Left colon (tissue), 2 donors: ENCODE results near the gene SYCP2. TPM values are rescaled to one million over a fixed set of nuclear protein-coding genes. Genes with fewer than 3 reads are reported as not detected.
"Not testable (repeated sequence)": the region's sequence is repeated elsewhere in the genome, so short reads cannot be mapped to it uniquely, and the experiment has no call there.

Source experiments
- ATAC-seq: fragments of 200-7000 bp; cut with Tn5 transposase; one replicate; pipeline ENCODE4 v1.9.1; 2020; ENCODE audit warnings: mild to moderate bottlenecking, moderate library complexity
- DNase-seq, 2 donors: peaks; one replicate each; pipeline ENCODE4 v3.0.0-alpha.2; 2020
- intact Hi-C, 2 donors: fragments of 100-400 bp; cut with DNase I in 1 of 2; cut with micrococcal nuclease in 1 of 2; formaldehyde crosslinking; loops; one replicate each; pipeline versions ENCODE4 v1.11.2 to v1.14.0; 2022; cut with DNase I, micrococcal nuclease
- total RNA-seq, 2 donors: library from RNA; stranded (reverse); fragmentation: NEBNext Ultra II Directional; extraction: Animal tissue kit (Norgen Biotek cat#: 25700); gene quantifications; one replicate each; pipeline ENCODE4 v1.2.1, GENCODE V29; 2021
- donor health status: DM: no; HTN: no; CAD: no.
- donor health status: DM: yes; HTN: yes; CAD: no.

SYCP2 gene
- total RNA-seq, 2 donors from 2014 or later = 0.84 to 1.2 TPM

DNA sequence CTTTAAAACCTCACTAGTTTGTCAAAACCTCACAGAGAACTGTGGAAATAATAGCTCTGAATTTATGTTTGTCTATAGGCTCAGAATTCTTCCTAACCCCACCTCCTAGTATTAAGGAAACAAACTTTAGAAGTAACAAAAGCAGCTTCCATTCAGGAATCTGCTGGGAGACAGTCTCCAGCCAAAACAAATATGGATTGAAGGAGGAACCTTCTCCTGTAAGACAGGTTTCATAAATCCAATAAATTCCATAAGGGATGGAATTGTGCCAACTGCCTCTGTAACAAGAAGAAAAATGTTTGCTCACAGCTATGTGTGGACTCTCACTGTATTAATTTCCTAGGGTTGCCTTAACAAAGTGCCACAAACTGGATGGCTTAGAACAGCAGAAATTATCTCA lies 7.5 kb downstream of the SYCP2 start:
- DNase-seq (no peak), ATAC-seq (peak; percentile 91)
- intact Hi-C loops = no loop called here

DNA sequence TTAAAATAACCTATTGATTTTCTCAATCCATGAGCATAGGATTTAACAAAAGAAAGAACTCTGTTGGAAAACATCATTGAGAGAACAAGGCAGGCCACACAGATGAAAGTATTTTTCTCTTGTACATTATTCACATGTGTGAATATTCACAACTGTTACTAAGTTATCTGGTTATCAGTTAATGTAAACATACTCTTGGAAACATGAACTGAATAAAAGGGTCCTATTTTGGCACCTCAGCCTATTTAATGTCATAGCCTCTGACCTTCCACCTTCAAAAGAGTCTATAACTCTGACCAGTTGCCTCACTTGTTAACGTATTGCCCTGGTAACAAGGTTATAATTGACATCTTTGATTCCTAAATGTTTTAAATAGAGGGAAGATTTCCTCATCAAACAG lies 8.1 kb downstream of the SYCP2 start:
- intact Hi-C loops = no loop called here
- ATAC-seq = peak; percentile 19
- DNase-seq = no peak

DNA sequence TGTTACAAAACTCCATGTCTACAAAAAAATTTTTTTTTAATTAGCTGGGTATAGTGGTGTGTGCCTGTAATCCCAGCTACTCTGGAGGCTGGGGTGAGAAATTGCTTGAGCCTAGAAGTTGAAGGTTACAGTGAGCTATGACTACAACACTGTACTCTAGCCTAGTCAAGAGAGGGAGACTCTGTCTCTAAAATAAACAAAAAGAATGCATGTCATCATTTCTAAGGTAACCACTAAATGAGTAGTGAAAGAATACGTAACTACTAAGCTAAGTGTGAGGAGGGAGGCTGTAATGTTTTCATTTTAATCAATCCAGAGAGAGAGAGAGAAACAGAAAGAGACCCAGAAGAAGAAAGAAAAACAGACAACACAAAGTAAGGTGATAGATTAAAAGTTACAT lies 9.9 kb downstream of the SYCP2 start:
- no peak for DNase-seq
- ATAC-seq = no peak
- intact Hi-C loops = no loop called here

DNA sequence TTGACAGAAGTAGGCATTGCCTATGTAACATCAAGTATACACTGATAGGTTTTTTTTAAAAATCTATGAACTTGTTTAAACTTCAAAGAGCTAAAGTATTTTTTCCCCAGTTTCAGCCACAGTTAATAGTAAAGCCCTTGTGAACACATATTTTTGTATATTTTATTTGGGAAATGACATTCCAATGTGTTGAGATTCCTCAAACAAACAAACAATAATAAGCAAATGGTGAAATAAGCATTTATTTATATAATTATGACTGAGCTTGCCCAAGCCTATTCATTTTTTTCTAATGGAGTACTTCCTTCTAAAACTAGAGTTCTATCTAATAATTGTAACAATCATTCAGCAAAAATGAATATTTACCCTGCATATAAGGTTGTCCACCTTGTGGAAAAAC lies 12.5 kb downstream of the SYCP2 start:
- no peak for DNase-seq
- intact Hi-C loops = no loop called here
- no peak for ATAC-seq

DNA sequence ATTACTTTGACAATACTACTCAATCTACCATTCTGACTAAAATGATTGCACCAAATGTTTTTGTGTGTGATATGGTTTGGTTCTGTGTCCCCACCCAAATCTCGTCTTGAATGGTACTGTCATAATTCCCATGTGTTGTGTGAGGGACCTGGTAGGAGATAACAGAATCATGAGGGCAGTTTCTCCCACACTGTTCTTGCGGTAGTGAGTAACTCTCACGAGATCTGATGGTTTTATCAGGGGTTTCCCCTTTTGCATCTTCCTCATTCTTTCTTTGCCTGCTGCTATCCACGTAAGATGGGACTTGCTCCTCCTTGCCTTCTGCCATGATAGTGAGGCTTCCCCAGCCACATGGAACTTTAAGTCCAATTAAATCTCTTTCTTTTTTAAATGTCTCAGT lies 20.8 kb downstream of the SYCP2 start:
- intact Hi-C loops = no loop called here
- DNase-seq (no peak), ATAC-seq (no peak)

DNA sequence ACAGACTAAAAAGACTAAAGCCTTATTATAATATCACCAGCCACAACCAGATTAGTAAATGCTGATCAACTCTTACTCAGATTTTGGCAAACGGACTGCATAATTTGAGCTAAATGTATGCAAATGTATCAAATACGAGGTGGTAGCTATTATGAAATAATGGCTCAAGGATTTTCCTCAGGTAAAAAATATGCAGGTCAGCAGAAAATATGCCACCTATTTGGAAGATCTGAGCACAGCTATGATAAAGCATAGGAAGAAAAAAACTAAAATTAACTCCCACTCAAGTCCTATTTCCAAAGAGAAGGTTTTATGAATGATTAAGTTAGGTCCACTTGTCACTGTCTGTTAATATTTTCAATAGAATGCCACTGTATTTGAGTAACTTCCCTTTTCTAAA lies 22.4 kb downstream of the SYCP2 start:
- ATAC-seq = no peak
- intact Hi-C loops = no loop called here
- no peak for DNase-seq

DNA sequence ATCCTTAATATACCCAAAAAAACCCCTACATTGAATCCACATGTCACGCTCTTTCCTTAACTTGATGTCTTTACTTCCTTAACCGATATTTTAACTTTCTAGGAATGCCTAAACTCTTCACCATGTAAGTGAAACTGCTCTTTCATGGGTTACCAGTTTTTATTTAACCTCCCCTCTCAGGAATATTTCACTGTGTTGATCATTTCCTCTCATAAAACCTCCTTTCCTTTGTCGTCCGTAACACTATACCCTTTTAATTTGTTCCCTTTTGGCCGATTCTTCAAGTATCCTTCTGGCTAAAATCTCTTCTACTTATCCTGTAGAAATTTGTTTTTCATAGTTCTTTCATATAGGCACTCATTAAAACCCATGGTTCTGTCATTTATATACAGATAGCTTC lies 24.6 kb downstream of the SYCP2 start:
- DNase-seq (no peak), ATAC-seq (no peak)
- intact Hi-C loops = no loop called here

DNA sequence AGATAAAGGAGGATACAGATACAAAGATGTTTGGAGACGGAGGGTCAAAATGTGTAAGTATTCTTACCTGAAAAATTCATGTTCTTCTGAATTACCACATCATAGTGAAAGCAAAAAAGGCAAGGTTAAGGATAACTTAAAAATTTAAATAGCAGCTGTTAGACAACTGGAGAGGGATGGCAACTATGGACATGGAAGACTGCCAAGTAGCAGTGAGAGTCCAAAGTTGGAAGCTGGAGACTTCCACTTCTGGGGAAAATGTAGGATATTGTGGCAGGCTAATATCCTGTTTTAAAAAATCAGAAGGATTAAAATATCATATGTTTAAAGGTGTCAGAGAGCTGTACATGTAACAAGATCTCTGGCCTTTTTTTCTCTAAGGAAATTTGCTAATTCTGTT lies 29.8 kb downstream of the SYCP2 start:
- ATAC-seq (no peak), DNase-seq (no peak)
- intact Hi-C loops = no loop called here

DNA sequence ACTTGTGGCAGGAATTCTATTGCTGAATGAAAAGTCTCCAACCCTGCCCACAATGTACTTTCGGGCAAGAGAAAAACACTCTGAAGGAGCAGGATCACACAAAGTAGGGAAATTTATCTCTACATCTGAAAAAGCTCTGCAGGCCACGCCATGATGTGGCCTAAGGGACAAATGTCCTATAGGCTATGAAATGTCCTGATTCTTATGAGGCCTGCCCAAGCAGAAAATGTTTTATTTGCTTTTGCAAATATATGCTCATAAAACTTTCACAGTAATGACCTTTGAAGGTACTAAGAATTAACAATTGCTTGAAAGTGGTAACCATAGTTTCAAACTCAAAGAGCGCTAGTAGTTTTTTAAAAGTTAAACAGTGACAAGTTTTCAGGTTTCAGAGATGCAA lies 31.0 kb downstream of the SYCP2 start:
- no peak for DNase-seq
- intact Hi-C loops = no loop called here
- no peak for ATAC-seq

DNA sequence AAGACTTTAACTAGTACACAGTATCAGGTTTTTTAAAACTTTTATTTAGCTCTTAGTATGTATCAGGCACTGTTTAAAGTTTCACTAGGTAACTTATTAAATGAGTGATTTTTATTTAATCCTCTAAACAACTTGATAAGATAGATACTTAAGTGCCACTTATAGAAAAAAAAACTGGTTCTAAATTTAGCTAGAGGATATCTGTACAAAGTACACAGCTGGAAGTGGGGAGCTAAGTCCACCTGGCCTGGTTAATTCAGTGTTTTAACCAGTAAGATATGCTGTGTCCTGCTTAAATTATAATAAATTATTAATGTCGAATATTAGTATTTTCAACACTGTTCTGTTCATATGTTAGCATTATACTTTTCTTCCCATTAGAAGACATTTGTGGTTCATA lies 37.5 kb downstream of the SYCP2 start:
- no peak for DNase-seq
- intact Hi-C loops = no loop called here
- no peak for ATAC-seq

DNA sequence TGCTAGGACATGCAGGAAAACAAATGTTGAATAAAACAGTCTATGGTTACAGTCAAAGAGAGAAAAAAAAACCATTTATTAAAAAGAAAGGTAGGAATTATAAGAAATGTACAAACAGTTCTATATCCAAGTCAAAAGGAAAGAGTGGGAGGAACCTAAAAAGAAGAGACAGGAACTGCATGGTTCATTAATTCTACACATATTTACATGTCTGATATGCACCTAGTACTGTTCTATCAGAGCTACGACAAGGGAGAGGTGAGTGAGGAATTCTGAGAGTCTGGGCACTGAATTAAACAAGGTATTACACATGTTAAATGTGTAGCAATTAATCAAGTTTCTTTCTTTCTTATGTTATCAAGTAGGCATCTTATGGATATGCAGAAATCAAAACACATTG lies 41.9 kb downstream of the SYCP2 start:
- ATAC-seq (no peak), DNase-seq (no peak)
- intact Hi-C loops = no loop called here

DNA sequence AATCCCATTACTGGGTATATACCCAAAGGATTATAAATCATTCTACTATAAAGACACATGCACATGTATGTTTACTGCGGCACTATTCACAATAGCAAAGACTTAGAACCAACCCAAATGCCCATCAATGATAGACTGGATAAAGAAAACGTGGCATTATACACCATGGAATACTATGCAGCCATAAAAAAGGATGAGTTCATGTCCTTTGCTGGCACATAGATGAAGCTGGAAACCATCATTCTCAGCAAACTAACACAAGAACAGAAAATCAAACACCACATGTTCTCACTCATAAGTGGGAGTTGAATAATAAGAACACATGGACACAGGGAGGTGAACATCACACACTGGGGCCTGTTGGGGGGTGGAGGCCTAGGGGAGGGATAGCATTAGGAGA lies 43.4 kb downstream of the SYCP2 start:
- intact Hi-C loops, ATAC-seq: not testable (repeated sequence)

DNA sequence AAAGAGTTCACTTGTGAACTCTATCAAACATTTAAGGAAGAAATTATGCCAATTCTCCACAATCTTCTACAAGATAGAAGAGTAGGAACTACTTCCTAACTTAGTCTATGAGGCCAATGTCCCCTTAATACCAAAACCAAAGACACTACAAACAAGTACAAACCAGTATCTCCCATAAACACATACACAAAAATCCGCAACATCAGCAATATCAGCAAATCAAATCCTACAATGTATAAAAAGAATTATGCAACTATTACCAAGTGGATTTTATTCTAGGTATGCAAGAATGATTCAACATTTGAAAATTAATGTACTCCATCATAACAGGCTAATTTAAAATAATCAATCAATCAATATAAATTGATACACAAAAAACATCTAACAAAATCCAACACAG lies 45.4 kb downstream of the SYCP2 start:
- no peak for ATAC-seq
- intact Hi-C loops = no loop called here
- no peak for DNase-seq

More for the DNA sequence above, 43.4 kb downstream of the SYCP2 start:
- DNase-seq = not testable (repeated sequence)

DNA sequence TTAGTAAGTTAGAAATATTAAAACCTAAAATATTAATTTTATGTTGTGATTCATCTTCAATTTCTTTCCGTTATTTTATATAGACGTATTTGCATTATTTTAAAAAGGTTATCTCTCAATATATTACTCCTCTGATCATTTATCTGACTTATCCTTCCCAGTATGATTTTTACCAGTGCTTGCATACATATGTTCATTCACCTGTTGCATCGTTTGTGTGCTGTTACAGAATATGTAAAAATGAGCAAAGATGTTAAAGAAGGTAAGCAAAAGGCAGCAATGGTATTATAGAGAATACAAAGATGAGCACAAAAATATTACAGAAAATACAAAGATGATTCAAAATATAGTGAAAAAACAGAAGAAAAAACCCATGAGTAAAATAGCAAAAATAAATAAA lies 48.9 kb downstream of the SYCP2 start:
- intact Hi-C loops = no loop called here
- ATAC-seq = no peak
- no peak for DNase-seq

DNA sequence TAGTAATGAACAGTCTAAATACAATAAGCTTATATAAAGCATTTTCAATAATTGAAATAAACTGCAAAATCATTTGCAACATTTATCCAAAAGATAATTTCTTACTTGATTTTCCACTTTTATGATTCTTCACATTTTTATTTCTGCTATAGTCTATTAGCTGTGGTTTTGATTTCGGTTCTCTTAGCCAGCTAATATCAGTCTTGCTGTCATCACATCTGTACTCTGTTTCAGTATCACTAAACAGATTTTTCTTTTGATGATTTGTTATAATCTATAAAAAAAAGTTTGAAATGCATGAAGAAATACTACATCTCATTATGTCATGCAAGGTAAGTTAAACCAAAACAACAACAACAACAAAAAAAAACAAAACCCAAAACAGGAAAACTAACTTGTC lies 53.2 kb downstream of the SYCP2 start:
- intact Hi-C loops = no loop called here
- ATAC-seq (no peak), DNase-seq (no peak)

DNA sequence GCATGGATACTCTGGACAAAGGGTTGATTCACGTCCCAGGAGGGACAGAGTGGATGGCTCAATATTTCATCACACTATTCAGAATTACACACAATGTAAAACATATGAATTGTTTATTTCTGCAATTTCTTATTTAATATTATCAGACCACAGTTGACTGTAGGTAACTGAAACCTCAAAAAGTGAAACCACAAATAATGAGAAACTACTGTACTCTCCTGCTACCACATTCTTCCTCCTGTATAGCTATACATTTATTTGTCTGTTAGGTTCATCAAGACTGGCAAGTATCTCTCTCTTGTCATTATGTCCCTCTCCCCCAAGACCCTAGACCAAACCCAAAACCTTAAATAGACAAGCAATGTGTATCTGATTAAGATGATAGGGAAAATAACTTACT lies 60.0 kb downstream of the SYCP2 start:
- no peak for DNase-seq
- ATAC-seq = no peak
- intact Hi-C loops = no loop called here

DNA sequence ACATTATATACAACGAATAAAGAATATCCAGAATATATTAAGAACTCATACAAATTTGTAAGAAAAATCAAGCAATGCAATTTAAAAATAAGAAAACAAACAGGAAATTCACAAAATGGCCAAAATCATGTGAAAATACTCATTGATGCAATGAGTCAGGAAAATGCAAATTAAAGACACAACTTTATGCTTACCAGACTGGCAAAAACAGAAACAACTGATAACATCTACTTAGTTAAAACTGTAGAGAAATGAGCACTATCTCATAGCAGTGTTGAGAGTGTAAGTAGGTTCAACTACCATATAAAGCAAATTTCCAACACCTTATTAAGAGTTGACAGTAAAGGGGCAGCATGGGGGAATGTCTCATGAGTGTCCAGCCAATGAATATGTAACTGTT lies 62.3 kb downstream of the SYCP2 start:
- DNase-seq (no peak), ATAC-seq (no peak)
- intact Hi-C loops = no loop called here

DNA sequence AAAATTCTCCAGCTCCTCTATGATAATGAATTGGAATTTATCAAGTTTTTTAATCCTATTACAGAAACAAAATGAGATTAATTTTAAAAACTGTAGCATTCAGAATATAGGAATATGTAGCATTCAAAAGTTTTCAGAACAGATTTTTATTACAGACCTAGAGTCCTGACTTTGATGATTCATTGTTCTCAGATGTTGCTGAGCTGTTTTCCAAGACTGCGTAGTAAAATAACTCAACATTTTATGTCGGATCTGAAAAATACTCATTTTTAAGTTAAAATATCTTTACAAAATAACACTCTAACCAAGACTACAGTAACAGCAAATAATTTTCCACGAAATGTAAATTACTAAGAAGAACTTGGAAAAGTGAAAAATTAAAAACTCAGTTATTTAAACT lies 67.1 kb downstream of the SYCP2 start:
- no peak for DNase-seq
- intact Hi-C loops = no loop called here
- ATAC-seq = no peak

DNA sequence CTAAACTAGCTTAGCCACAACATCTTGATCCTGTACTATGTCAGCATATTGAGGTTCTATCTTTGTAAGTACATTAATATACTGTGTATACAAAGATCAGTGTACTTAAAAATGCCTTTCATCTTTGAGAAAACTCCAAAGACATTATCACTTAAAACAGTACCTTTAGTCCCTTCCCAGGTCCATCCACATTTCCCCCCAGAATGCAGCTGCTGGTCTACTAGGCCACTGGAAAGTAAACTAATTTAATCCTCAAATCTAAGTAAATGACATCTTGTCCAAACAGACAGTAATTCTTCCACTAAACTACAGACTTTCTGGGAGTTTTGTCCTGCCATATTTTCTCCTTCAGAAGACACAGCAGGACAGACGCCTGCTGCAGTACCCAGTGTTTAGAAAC lies 68.7 kb downstream of the SYCP2 start:
- intact Hi-C loops = no loop called here
- ATAC-seq (no peak), DNase-seq (no peak)

DNA sequence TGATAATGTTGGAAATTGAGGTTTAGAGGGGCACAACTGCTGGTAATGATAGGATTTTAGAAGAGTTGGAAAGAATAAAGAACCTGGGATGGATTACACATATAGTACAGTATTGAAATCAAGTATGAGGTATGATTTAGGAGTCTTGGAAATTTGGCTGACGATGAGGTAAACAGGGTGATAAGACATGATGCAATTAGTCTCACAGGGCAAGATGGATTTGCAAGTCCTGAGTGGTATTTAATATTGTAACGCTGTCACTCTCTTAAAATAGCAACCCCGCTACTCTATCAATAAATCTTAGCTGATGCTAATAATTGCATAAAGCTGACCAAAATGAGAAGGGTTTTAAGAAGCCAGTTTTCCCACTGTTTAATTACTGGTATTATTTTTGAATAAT lies 70.4 kb downstream of the SYCP2 start:
- ATAC-seq = no peak
- intact Hi-C loops = no loop called here
- DNase-seq = no peak

DNA sequence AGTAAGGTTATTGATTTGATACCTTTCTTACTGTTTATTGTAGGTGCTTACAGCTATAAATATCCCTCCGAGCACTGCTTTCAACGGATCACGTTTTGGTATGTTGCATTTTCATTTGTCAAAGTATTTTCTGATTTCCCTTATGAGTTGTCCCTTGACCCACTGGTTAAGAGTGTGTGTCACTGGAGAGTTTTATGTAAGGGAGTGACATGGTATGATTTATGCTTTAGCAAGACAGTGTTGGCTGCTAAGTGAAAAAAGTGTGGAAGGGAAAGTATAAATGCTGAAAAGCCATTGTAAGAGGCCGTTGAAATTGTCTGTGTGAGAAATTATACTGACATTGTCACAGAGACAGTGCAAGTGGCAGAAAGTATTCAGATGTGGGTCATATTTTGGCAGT lies 72.0 kb downstream of the SYCP2 start:
- intact Hi-C loops = no loop called here
- ATAC-seq (no peak), DNase-seq (no peak)

DNA sequence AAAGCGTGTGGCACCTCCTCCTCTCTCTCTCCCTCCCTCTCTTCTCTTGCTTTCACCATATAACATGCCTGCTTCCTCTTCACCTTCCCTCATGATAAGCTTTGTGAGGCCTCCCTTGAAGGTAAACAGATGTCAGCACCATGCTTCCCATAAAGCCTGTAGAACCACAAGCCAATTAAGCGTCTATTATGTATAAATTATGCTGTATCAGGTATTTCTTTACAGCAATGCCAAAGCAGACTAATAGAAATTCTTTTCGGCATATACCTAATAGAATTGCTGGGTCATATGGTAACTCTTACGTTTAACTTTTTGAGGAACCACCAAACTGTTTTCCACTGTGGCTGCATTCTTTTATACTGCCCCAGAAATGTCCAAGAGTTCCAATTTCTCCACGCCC lies 75.0 kb downstream of the SYCP2 start:
- ATAC-seq (no peak), DNase-seq (no peak)
- intact Hi-C loops = no loop called here
